ENCODE data around the gene NCEH1. TPM values are rescaled to one million over a fixed set of nuclear protein-coding genes. Genes with fewer than 3 reads are reported as not detected.
"Not testable (repeated sequence)": the region's sequence is repeated elsewhere in the genome, so short reads cannot be mapped to it uniquely, and the experiment has no call there.

The NCEH1 gene
- total RNA-seq, 4 donors from 2014 or later = 8.3 to 12.4 (median 11.0) TPM

DNA sequence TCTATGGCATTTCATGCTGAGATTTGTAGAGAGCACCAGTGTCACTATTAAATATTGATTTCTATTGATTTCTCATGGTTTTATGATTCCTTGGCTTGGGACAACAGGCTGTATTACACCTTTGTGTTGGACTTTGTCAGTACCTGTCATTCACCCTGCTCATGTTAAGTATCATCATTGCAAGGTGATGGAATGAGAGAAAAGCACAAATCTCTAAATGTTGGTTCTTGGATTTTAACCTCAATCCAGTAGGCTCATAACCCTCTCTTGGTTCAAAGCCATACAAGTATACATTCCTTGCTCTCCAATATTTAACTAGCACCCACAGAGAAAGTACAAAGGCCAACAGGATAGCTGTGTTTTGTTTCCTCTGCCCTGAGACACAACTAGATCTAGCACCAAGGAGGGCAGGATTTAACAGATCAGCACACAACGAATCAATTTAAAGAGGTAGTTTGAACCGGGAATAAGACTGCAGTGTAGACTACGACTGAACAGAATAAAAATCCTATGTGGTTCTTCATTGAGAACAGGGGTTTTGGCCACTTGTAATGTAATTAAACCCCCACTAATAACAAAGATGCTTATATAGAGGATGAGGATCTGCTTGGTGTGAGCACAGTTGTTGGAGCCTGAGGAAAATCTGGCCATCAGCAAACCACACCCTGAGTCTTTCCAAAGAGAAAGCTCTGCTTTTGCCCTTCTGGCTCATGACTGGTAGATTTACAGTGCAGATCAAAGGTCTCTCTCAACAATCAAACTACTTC lies 109.6 kb downstream of the NCEH1 start:
- Histone ChIP-seq H3K36me3 (no peaks in the 10 kb centered on the region), H3K27ac (no peak overlapping the region), H3K4me3 (replicated peaks in 1 of 3) (no peak overlapping the region), H3K4me1 (no peaks in the 10 kb centered on the region), H3K9me3 (no peaks in the 10 kb centered on the region), H3K27me3 (no peaks in the 10 kb centered on the region)
- intact Hi-C loops (cut with DNase I) = no loop called here
- 64 to 75% methylated on average over 3 of the region's 3 CpGs for WGBS, 2 donors
- DNase-seq = no peak
- no peak for TF ChIP-seq POLR2A (IDR thresholded peaks at IDR 0.05)
- TF ChIP-seq, protein P1, sequence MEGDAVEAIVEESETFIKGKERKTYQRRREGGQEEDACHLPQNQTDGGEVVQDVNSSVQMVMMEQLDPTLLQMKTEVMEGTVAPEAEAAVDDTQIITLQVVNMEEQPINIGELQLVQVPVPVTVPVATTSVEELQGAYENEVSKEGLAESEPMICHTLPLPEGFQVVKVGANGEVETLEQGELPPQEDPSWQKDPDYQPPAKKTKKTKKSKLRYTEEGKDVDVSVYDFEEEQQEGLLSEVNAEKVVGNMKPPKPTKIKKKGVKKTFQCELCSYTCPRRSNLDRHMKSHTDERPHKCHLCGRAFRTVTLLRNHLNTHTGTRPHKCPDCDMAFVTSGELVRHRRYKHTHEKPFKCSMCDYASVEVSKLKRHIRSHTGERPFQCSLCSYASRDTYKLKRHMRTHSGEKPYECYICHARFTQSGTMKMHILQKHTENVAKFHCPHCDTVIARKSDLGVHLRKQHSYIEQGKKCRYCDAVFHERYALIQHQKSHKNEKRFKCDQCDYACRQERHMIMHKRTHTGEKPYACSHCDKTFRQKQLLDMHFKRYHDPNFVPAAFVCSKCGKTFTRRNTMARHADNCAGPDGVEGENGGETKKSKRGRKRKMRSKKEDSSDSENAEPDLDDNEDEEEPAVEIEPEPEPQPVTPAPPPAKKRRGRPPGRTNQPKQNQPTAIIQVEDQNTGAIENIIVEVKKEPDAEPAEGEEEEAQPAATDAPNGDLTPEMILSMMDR (IDR thresholded peaks at IDR 0.05) = no peak

DNA sequence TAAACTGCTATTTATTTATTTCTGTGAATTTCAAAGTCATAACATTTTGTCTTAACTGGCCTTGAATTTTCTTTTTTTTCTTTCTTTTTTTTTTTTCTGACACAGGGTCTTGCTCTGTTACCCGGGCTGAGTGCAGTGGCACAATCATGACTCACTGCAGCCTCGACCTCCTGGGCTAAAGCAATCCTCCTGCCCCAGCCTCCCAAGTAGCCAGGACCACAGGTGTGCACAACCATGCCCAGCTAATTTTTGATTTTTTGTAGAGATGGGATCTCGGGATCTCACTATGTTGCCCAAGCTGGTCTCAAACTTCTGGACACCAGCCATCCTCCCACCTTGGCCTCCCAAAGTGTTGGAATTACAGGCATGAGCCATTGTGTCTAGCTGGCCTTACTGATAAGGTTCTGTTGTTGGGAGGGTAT lies 110.2 kb downstream of the NCEH1 start:
- no peak for TF ChIP-seq POLR2A (IDR thresholded peaks at IDR 0.05)
- TF ChIP-seq, protein P1 (IDR thresholded peaks at IDR 0.05) = no peak
- Histone ChIP-seq H3K36me3 (no peaks in the 10 kb centered on the region), H3K4me3 (replicated peaks in 1 of 3) (no peak overlapping the region), H3K4me1 (peaks cover 1 to 2% of the 10 kb centered on the region in 2 donors), H3K27me3 (no peaks in the 10 kb centered on the region), H3K27ac (no peak overlapping the region), H3K9me3 (no peaks in the 10 kb centered on the region)
- WGBS, 2 donors = 80 to 91% methylated on average over 3 of the region's 3 CpGs
- DNase-seq = no peak
- intact Hi-C loops (cut with DNase I) = no loop called here

DNA sequence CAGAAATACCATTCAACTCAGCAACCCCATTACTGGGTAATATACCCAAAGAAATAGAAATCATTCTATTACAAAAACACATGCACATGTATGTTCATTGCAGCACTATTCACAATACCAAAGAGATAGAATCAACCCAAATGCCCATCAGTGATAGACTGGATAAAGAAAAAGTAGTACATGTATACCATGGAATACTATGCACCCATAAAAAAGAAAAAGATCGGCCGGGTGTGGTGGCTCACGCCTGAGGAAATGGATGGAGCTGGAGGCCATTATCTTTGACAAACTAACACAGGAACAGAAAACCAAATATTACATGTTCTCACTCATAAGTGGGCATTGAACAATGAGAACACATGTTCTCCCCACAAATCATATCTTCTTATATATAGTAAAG lies 112.0 kb downstream of the NCEH1 start:
- no peak overlapping the region for H3K27ac ChIP-seq
- H3K9me3 ChIP-seq = no peaks in the 10 kb centered on the region
- H3K36me3 ChIP-seq = no peaks in the 10 kb centered on the region
- H3K4me1 ChIP-seq = peaks cover 7 to 15% of the 10 kb centered on the region in 2 donors
- WGBS, 2 donors = 96 to 99% methylated on average over 3 of the region's 3 CpGs
- DNase-seq = no peak
- TF ChIP-seq, protein P1 (IDR thresholded peaks at IDR 0.05) = no peak
- TF ChIP-seq POLR2A (IDR thresholded peaks at IDR 0.05) = no peak
- H3K4me3 ChIP-seq (replicated peaks in 1 of 3) = no peak overlapping the region
- H3K27me3 ChIP-seq = no peaks in the 10 kb centered on the region
- intact Hi-C loops (cut with DNase I) = loop anchor here (10.0 kb wide), 1 partner anchor 114 kb away; no protein-coding TSS in a partner anchor

DNA sequence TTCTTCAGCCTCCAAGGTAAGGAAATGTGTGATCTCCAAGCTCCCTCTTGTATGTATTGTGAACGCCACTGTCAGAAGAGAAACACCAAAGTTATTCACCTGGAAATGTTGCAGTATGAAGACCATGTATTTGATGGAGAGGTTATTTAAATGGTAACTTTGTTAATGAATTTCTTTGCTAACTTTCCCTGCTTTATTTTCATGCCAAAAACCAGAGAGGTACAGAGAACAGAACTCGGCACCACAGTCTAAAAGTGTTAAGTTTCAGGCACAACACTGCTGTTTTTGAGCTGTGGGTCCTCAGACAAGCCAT lies 114.5 kb downstream of the NCEH1 start:
- DNase-seq = no peak
- H3K27ac ChIP-seq = no peak overlapping the region
- H3K4me1 ChIP-seq = peaks cover 7 to 15% of the 10 kb centered on the region in 2 donors
- no peaks in the 10 kb centered on the region for H3K36me3 ChIP-seq
- no peaks in the 10 kb centered on the region for H3K9me3 ChIP-seq
- H3K27me3 ChIP-seq = no peaks in the 10 kb centered on the region
- H3K4me3 ChIP-seq (replicated peaks in 1 of 3) = no peak overlapping the region
- WGBS, 2 donors = 59 to 62% methylated on average over 2 of the region's 2 CpGs
- TF ChIP-seq, protein P1 (IDR thresholded peaks at IDR 0.05) = no peak
- TF ChIP-seq POLR2A (IDR thresholded peaks at IDR 0.05) = no peak
- intact Hi-C loops (cut with DNase I) = loop anchor here (10.0 kb wide), 1 partner anchor 112 kb away; no protein-coding TSS in a partner anchor

DNA sequence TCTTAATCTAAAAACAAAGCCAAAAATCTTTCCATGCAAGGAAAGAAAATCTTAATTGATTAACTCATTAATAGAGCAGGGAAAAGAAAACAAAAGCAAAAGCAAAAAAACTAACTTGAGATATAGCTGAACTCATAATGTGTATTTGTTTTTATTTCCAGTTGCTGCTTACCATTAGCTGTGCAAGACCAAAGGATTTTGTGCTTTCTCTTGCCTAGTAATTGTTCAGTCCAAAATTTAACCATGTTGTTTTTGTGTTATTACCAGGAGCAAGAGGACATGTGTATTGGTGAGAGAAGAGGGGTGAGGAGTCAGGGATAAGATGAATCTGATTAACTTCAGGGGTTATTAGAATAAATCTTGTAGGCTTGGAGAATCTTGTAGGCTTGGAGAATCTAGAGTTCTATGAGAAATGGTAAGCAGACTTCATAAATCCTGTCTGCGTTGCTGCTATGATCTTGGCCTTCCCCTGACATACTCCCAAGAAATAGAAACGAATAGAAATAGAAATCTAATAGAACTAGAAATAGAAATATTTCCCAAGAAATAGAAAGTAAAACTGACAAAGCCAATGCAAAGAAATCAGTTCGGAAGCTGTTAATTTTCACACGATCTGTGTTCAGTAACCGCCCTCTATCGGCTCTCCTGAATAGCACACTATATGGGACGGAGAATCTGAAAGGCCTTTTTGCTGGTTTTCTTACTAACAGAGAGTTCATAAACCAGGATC lies 115.0 kb downstream of the NCEH1 start:
- Histone ChIP-seq H3K4me1 (peaks cover 7 to 15% of the 10 kb centered on the region in 2 donors), H3K27me3 (no peaks in the 10 kb centered on the region), H3K4me3 (replicated peaks in 1 of 3) (peak overlapping the region in 1 of 3 donors; percentile 3), H3K27ac (peak overlapping the region; percentile 42 to 57 (median 45)), H3K9me3 (no peaks in the 10 kb centered on the region), H3K36me3 (no peaks in the 10 kb centered on the region)
- peak in 1 of 2 donors; percentile 19 for DNase-seq
- 19 to 24% methylated on average over 7 of the region's 7 CpGs for WGBS, 2 donors
- TF ChIP-seq, protein P1 (IDR thresholded peaks at IDR 0.05) = peak in 5 of 6 experiments; percentile 34 to 77 (median 66)
- no peak for TF ChIP-seq POLR2A (IDR thresholded peaks at IDR 0.05)
- intact Hi-C loops (cut with DNase I) = loop anchor here (10.0 kb wide), 1 partner anchor 111 kb away; no protein-coding TSS in a partner anchor

DNA sequence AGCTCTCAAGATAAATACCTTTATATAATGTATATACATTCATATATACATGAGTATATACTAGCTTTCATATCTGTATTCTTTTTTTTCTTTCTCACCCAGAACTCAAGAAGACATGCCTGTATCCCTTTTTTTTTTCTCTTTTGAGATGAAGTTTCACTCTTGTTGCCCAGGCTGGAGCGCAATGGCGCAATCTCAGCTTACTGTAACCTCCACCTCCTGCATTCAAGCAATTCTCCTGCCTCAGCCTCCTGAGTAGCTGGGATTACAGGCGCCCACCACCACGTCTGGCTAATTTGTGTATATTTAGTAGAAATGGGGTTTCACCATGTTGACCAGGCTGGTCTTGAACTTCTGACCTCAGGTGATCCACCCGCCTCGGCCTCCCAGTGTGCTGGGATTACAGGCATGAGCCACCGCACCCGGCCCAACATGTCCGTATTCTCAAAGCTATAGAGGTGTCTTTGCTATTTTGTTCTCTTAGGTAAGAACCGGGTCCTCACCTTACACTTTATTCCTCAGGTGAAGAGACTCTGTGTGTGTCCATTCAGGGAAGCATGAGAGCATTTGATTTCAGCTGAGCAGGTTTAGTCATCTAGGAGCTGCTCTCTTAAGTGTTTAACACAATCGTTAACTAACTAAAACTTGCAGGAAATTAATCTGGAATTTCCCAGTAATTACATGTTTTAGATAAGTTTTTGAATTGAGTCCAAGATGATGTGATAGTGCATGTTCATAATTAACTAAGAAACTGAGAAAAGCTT lies 115.8 kb downstream of the NCEH1 start:
- Histone ChIP-seq H3K27ac (peak overlapping the region; percentile 42 to 72 (median 57)), H3K4me1 (peaks cover 7 to 15% of the 10 kb centered on the region in 2 donors)
- WGBS, 2 donors = 76 to 80% methylated on average over 11 of the region's 11 CpGs
- not testable (repeated sequence) for H3K4me3 ChIP-seq (replicated peaks in 1 of 3); DNase-seq; H3K27me3 ChIP-seq; H3K9me3 ChIP-seq; H3K36me3 ChIP-seq
- intact Hi-C loops (cut with DNase I) = loop anchor here (10.0 kb wide), 1 partner anchor 110 kb away; no protein-coding TSS in a partner anchor

All from thyroid gland (tissue), 4 donors.